Kidney epithelial cell (primary cell): ENCODE measurements around the gene PDIA3. TPM values are rescaled to one million over a fixed set of nuclear protein-coding genes. Genes with fewer than 3 reads are reported as not detected.

Experiments used
- DNase-seq: peaks from one replicate; pipeline ENCODE4 v3.0.0-alpha.2; 2010; ENCODE audit warnings: low read depth
- H3K27me3 ChIP-seq: 2 replicates; pipeline ENCODE4 v1.6.0; 2011; ENCODE audit warnings: low read length; ENCODE audit not compliant: control insufficient read depth, insufficient read depth
- H3K36me3 ChIP-seq: 2 replicates; pipeline ENCODE4 v1.5.1; 2011; ENCODE audit warnings: low read length; ENCODE audit not compliant: control insufficient read depth, insufficient read depth
- H3K4me3 ChIP-seq: 2 replicates; pipeline ENCODE4 v1.5.1; 2011; ENCODE audit warnings: low read depth, mild to moderate bottlenecking, control low read depth, low read length
- CTCF ChIP-seq: IDR thresholded peaks from 2 replicates; pipeline ENCODE4 v1.5.1; 2011; ENCODE audit warnings: mild to moderate bottlenecking, moderate library complexity, low read length, control low read depth, inconsistent platforms; ENCODE audit not compliant: insufficient read depth, poor library complexity, severe bottlenecking
- total RNA-seq: library from RNA; depleted of rRNA; stranded (reverse); fragments of >200 nt; gene quantifications from 2 replicates; pipeline ENCODE4 v1.2.3, GENCODE V29; 2015

Gene PDIA3
- total RNA-seq, 1 donor from 2014 or later, result 244 TPM

DNA sequence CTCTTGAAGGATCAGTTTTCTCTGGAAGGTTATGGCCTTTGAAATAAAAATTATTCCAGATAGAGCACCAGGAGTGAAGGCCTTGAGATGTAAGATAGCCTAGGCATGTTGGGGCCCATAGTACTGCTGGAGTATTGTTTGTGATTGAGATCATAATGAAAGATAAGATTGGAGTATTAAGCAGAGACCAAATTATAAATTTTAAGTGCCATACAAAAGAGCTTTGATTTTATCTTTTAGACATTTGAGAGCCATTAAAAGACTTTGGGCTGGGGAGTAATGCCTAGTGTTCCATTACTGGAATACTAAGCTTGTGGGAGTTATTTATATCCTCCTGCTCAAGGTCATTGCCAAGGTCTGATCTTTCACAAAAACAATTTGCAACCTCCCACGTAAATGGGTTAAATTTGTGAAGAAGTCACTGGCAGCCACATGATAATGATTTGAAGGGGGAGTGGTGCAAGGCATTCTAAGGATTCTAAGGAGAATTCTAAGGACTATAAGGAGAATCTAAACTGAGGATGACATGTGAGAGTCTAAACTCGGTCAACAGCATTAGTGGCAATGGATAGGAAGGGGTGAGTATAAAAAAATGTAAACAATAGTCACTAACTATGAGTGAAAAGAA, 17.7 kb downstream of the PDIA3 start:
- Histone ChIP-seq H3K36me3 (no peaks in the 10 kb centered on the region), H3K4me3 (no peak overlapping the region), H3K27me3 (no peaks in the 10 kb centered on the region)
- no peak for TF ChIP-seq CTCF
- DNase-seq, result no peak

DNA sequence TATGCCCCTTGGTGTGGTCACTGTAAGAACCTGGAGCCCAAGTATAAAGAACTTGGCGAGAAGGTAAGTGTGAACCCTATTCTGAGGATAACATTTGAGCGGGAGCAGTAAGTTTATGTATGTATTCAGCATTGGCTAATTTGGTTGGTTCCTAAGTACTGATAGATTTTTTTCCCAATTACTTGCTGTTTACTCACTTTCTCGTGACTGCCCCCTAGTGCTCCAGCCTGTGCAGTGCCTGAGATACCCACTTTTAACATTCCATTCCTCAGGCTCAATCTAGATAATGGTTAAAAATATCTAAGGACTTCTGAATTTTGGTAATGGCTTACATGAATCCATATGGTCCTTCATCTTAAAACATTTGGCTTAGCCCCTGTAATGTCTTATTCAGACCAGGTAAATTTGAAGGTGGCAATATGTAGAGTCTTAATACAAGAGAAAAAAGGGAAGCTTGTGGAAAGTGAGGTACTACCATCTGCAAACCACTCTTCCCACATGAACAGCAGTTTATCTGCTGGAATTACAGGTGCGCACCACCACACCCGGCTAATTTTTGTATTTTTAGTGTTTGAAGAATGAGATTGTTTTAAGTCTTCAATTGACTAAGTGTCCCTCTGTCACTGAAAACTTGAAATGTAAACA, 23.5 kb downstream of the PDIA3 start:
- DNase-seq, result no peak

DNA sequence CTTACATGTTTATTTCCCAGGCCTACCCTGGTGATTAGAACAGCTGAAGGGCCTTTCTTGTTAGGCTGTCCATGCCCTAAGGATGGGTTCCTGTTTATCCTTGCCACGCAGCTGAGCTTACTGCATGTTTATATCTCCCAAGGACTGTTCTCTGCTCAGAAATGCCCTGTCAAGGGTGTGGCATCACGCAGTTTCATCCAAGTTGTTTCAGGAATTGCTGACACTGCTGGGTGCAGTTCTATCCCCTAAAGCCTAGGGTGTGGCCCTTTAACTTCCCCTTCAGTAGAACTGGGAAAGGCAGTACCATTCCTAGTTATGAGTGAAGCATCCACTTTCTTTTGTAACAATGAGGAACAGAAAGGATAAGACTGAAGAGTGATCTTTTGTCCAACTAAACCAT, 25.6 kb downstream of the PDIA3 start:
- no peak overlapping the region for H3K4me3 ChIP-seq
- no peak for TF ChIP-seq CTCF
- H3K36me3 ChIP-seq, result peaks cover 1% of the 10 kb centered on the region
- no peaks in the 10 kb centered on the region for H3K27me3 ChIP-seq
- no peak for DNase-seq

More for the DNA sequence above, 23.5 kb downstream of the PDIA3 start:
- H3K27me3 ChIP-seq, result no peaks in the 10 kb centered on the region
- TF ChIP-seq CTCF, result peak; percentile 90
- peaks cover 1% of the 10 kb centered on the region for H3K36me3 ChIP-seq
- no peak overlapping the region for H3K4me3 ChIP-seq

GRCh38 chr15:43772624-43773023, 26.4 kb downstream of the PDIA3 start:
- H3K36me3 ChIP-seq, result peaks cover 1% of the 10 kb centered on the region
- TF ChIP-seq CTCF, result no peak
- DNase-seq, result no peak
- H3K27me3 ChIP-seq, result no peaks in the 10 kb centered on the region
- no peak overlapping the region for H3K4me3 ChIP-seq

DNA sequence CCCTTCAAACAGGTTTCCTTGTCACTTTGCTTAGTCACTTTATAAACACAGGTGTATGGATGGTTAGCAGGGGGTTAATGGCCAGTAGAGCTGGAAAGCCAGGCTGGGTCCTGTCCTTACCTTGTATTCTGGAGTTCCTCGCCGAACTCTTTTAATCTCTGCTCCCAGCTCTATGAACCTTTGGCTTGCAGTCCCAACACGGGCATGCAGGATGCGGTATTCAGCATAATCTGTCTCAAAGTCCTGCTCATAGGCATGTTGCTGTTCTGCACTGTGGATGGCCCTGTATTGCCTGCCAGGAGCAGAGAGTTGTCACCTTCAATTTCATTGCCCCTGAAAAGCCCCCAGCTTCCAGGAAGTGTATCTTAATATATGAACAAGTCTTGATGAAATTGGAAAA, 27.8 kb downstream of the PDIA3 start:
- no peaks in the 10 kb centered on the region for H3K27me3 ChIP-seq
- peaks cover 1% of the 10 kb centered on the region for H3K36me3 ChIP-seq
- no peak for DNase-seq
- no peak overlapping the region for H3K4me3 ChIP-seq
- no peak for TF ChIP-seq CTCF
